GM12892 (cell line): ENCODE measurements around the gene CACFD1.

Source experiments
- DNase-seq: peaks from one replicate; pipeline ENCODE4 v3.0.0; 2011; ENCODE audit not compliant: insufficient read length
- FAIRE-seq: peaks from 2 replicates; lab custom pipeline; 2011; peaks lifted over from hg19 to GRCh38; lab: Jason Lieb, UNC
- POLR2A ChIP-seq: IDR thresholded peaks from 2 replicates; pipeline ENCODE4 v1.6.1; 2011; ENCODE audit warnings: low read depth, low read length, control low read depth
- POLR2AphosphoS5 ChIP-seq: IDR thresholded peaks from 2 replicates; pipeline ENCODE4 v1.6.1; 2011; ENCODE audit warnings: low read depth, low read length, control low read depth
- TAF1 ChIP-seq: IDR thresholded peaks from 2 replicates; pipeline ENCODE4 v1.6.1; 2011; ENCODE audit warnings: low read depth, mild to moderate bottlenecking, control low read depth, low read length, borderline replicate concordance

Gene CACFD1

GRCh38 chr9:133496861-133497842 is 37.4 kb downstream of the CACFD1 start:
- TF ChIP-seq TAF1 (no peak), POLR2A (no peak), POLR2AphosphoS5 (no peak)
- no peak for DNase-seq
- no peak for FAIRE-seq

GRCh38 chr9:133499132-133499891 is 39.5 kb downstream of the CACFD1 start:
- TF ChIP-seq POLR2AphosphoS5 (no peak), TAF1 (no peak), POLR2A (no peak)
- FAIRE-seq, result no peak

GRCh38 chr9:133499892-133500270 is 40.1 kb downstream of the CACFD1 start:
- DNase-seq (no peak), FAIRE-seq (no peak)
- TF ChIP-seq TAF1 (no peak), POLR2AphosphoS5 (no peak), POLR2A (no peak)

More at GRCh38 chr9:133499132-133499891, 39.5 kb downstream of the CACFD1 start:
- DNase-seq, result no peak

GRCh38 chr9:133502112-133502511 is 42.3 kb downstream of the CACFD1 start:
- no peak for DNase-seq
- TF ChIP-seq TAF1 (no peak), POLR2A (no peak), POLR2AphosphoS5 (no peak)
- no peak for FAIRE-seq

- DNase-seq (no peak), FAIRE-seq (no peak)
- TF ChIP-seq POLR2AphosphoS5, result no peak
- no peak for TF ChIP-seq POLR2A
- TF ChIP-seq TAF1, result no peak
Measured at GRCh38 chr9:133505186-133505830, 45.5 kb downstream of the CACFD1 start.

GRCh38 chr9:133505901-133506652 is 46.3 kb downstream of the CACFD1 start:
- no peak for TF ChIP-seq TAF1
- no peak for TF ChIP-seq POLR2A
- no peak for TF ChIP-seq POLR2AphosphoS5
- DNase-seq, result no peak
- no peak for FAIRE-seq

GRCh38 chr9:133506653-133507038 is 46.9 kb downstream of the CACFD1 start:
- DNase-seq (no peak), FAIRE-seq (no peak)
- no peak for TF ChIP-seq POLR2AphosphoS5
- TF ChIP-seq POLR2A, result no peak
- TF ChIP-seq TAF1, result no peak

- no peak for FAIRE-seq
- no peak for DNase-seq
- TF ChIP-seq TAF1 (no peak), POLR2A (no peak), POLR2AphosphoS5 (no peak)
Measured at GRCh38 chr9:133507246-133507965, 47.6 kb downstream of the CACFD1 start.

GRCh38 chr9:133508046-133508445 is 48.3 kb downstream of the CACFD1 start:
- no peak for DNase-seq
- TF ChIP-seq POLR2A, result no peak
- no peak for TF ChIP-seq TAF1
- no peak for TF ChIP-seq POLR2AphosphoS5
- no peak for FAIRE-seq
